HG03378 (cell line): ENCODE data around the gene FAM222A.

Experiments used
- ATAC-seq: cut with Tn5 transposase; IDR thresholded peaks from one replicate; pipeline ENCODE4 v1.9.1; 2021; ENCODE audit warnings: mild to moderate bottlenecking, moderate library complexity; ENCODE audit not compliant: unreplicated experiment

The FAM222A gene

DNA sequence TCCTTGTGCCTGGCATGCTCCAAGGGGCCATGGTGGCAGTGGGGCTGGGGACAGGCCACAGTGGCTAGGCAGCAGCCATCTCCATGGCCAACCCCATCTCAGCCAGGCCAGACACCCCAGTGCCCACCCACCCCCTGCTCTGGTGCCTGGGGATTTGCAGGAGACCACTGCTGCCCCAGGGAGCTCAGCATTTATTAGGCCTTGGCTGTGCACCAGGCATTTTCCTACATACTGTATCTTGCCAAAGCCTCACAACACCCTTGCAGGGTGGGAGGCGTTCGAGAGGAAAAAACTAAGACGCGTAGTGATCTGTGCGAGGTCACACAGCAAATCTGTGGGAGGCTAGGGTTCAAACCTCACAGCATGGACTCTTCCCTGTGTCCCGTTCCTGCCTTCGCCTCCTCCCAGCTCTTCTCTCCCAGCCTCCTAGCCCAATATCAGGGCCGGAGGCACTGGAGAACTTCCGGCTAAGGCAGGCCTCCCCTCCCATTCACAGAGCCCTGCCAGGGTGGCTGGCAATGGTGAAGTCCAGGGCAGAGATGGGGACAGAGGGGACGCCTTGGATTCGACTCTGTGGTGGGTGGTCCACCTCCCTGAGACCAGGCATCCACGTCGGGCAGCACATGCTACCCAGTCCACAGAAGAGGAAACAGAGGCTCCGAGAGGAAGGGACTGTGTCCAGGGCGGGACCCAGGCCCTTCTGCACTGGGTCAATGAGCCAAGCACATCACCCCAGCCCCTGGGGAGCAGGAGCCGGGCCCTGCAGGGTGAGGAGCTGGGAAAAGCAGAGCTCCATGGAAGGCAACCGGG is 57.4 kb downstream of the FAM222A start:
- ATAC-seq = no peak

DNA sequence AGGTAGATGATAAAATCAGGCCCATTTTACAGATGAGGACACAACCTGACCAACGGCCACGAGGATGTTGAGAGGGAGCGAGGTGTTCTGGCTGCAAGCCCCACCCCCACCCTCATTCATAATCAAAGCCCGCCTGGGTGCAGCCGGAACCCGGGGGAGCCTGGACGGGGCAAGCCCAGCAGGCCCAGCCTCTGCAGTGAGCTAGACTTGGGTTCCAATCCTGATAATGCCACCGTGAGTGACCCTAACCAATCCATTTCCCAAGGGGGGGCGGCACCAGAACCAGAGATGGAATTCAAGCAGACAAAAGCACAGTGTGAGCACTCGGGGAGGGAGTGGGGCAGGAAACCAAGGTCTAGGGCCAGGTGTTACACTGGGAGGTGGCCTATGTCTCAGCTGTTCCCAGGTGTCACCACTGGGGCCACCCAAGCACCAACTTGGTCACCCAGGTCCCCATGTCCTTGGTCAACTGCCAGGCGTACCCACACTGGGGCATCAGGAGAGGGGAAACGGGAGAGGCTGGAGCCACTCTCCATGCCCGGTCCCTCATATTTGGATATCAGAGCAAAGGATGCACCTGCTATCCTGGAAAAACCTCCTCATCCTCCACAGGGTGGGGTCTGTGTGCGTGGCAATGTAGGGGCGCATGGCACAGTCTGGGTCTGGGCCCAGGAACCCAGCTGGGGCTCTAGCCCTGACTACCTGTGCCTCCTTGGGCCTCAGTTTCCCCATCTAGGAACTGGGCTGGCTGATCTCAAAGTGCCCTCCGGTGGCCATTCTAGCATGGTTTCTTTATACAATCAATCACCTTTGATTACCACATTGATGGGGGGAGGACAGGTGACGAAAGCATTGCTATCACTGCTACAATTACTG is 58.4 kb downstream of the FAM222A start:
- ATAC-seq = no peak

DNA sequence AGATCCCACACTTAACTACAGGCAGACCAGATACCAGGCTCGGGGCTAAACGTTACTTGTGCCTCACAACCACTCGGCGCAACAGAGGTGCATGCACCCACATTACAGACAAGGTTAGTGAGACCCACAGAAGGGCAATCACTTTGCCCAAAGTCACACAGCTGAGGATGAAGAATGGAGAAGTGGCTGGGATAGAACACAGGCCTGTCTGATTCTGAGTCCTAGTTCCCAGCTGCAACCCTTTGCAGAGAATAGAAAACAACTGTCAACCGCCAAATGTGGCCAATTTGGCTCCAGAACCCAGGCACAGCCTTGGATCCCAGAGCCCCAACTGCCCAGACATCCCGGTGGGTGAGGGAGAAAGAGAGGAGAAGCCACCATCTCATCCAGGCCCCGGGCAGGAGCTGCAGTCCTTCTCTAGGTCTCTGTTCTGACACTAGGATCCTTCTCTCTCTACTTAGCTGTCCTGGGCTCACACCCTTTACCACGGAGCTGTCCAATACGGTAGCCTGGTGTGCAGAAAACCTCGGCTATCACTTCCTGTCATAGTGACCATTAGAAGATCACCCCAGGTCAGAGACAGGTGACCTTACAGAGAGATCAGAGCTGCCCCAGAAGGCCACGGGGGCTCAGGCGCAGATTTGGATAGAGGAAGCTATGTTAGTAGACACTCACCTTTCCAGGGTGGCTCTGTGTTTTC is 59.1 kb downstream of the FAM222A start:
- no peak for ATAC-seq

DNA sequence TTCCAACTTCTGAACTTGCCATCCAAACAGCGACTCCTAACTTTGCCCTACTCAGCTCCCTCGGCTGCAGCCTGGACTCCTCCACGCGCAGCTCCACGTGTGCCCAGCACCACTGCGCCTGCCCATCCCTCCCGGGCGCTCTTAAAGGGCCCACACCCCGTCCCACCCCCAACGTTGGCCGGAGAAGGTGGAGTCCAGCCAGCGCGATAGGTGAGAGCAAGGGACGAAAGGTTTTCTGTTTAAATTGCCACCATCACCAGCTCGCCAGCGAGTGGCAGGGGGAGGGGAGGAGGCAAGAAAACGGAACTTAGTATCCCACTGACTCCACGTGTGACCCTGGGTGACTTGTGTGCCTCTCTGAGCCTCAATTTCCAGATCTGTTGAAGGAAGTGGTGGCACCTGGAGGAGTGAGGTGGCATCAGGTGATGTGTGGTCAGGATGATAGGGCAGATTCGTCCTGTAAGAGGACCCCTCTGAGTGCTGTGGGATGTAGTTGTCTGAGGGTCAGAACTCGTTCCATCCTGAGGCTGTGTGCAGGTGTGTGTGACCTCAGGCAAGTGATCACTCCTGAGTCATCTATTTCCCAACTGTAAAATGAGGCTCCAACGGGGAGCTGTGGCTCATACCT is 59.9 kb downstream of the FAM222A start:
- no peak for ATAC-seq

DNA sequence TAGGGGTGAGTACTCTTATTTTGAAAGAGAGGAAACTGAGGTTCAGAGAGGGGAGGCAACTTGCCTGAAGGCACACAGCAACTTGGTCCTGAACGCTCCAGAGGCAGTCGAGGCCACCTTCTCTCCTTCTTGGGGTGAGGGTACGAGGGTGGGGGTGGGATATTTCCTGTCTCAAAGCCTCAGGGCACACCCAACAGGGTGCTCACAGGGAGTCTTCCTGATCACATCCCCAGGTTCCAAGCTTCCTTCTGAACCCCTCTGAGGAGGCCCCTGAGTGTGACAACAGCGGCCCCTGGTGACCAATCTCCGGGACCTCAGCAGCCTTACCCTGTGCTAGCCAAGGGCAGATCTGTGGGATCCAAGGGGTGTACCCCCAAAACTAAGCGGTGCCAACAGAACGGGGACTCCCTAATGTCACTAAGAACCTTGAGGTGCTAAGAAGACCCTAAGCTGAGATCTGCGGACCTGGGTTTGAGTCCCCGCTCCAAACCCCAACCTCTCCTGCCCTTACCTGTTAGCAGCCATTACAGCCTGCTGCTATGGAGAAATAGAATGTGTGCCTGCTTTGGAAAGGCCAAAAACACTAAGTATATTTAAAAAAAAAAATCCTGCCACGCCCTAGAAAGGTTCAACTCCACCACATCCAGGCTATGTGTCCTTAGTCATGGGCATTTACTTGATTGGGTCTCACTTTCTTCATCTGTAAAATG is 61.7 kb downstream of the FAM222A start:
- no peak for ATAC-seq

DNA sequence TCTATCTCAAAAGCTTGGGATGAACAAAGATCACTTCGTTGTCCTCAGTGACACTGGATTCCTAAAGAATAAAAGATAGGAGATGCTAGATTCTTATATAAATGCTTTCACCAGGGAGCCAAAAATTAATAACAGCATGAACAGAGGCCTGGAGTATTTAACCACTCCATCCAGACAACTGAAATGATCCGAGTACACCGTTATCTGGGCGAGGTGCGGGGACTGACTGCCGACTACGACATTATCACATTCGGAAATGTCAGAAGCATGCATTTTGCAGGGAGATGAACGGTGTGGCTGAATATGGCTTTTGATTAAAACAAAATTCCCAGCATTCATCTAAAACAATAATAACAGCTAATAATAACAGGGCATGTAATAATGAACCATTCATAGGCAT is 63.0 kb downstream of the FAM222A start:
- no peak for ATAC-seq

DNA sequence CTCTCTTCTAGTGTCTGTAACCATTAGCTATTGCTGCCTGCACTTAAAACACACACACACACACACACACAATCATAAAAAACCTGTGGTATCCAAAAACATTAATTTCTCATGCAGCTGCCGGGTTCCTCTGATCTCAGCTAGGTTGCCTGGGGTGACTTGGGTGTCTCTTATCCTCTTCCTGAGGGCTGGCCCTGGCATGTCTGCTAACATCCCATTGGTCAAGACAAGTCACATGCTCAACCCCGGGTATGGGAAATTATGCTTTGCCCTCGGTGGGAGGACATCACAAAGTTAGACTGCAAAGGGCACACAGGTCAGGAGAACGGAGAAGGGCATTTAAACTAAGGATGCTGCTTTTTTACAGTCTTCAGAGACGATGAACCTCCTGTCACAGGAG is 63.9 kb downstream of the FAM222A start:
- no peak for ATAC-seq

DNA sequence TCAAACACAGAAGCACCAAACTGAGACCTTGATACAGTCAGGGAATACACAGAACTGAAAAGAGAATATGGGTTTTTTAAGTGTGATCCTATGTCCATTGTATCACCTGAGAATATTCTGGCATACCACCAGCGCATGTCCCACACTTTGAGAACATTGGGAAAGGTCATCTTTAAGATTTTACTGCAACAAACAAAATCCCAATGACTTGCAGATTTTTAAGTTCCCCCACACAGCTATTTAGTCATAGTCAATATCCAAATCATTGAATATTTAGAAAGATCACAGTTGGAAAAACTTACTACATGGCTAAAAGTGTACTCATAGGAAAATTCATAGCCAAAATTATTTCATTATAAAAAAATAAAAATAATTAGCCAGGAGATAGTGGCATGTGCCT is 65.1 kb downstream of the FAM222A start:
- ATAC-seq = no peak

DNA sequence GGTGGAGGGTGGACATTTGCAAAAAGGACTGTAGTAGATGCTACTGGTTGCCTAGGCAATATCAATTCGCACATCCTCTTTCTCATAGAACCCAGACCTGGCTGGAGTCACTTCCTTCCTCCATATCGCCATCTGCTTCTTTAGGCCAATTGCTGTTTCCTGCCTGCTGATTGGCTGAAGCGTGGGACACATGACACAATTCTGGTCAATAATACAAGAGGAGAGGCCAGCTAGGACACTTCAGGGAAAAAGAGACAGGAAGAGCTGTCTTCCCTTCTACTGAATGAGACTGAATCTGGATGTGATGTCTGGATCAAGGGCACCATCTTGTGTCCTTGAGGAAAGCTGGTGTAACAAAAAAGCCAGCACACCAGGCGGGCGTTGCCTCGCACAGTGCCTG is 65.8 kb downstream of the FAM222A start:
- ATAC-seq = no peak

DNA sequence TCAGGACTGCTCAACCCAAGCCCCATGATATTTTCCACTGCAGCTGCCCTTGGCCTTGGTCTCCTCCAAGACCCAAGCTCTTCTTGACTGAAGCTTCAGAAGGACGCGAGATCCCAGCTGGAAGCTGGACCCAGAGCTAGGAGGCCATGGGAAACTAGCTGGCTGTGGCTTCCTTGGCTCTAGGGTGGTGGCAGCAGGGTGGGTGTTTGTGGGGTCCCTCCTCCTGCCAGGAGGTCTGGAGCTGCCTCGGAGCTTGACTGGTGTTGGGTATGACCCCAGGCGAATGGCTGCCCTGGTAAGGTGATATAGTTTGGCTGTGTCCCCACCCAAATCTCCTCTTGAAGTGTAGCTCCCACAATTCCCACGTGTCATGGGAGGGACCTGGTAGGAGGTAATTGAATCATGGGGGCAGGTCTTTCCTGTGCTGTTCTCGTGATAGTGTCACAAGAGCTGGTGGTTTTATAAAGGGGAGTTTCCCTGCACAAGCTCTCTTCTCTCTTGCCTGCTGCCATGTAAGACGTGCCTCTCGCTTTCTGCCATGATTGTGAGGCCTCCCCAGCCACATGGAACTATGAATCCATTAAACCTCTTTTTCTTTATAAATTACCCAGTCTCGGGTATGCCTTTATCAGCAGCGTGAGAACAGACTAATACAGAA is 68.2 kb downstream of the FAM222A start:
- no peak for ATAC-seq

DNA sequence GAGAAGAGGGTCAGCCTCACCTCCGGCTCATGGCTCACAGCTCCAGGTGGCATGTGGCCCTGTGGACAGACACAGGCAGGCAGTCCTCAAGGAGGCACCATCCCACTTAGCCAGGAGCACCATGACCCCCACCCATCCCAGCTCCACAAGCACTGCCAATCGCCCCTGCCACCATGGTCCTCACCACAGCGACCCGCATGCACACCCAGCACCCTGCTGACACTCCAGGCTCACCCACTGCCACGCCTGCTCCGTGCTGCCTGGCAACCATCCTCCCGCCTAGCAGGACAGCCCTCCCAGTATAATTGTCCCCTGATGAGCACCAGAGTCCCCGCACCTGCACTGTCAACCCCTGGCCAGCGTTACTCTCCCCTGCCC is 68.7 kb downstream of the FAM222A start:
- no peak for ATAC-seq

DNA sequence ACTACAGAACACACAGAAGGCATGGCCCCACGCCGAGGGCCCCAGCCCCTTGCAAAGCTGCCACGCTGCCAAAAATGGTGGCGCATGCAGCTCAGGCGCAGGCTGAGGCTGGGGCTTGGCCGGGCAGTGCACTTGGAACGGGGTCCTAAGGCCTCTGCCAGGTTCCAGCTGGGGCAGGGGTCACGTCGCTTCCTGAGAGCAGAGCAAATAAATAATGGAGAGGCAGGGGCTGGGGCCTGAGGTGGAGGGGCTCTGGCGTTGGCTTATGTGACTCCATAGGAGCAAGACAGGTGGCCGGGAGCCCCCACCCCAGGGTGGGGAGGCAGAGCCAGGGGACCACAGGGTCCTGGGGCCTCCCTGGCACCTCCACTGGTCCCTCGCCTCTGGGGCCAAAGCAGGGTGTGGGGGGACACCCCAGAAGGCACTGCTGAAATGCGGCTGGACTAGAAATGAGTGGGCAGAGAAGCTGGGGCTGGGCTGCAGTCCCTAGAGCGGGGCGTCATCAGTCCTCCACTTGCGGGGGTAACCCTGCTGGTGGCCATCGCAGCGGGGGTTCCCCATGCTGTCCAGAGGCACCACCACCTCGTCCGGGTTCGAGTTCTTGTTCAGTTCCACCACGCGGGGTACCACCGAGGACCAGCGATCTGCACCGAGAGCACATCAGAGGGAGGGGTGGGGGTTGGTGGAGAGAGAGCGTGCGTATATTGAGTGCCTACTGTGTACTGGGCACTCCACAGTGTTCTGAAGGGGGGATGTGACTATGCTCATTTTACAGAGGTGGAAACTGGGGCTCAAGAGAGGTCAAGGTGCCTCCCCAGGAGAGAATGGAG is 69.7 kb downstream of the FAM222A start:
- no peak for ATAC-seq

DNA sequence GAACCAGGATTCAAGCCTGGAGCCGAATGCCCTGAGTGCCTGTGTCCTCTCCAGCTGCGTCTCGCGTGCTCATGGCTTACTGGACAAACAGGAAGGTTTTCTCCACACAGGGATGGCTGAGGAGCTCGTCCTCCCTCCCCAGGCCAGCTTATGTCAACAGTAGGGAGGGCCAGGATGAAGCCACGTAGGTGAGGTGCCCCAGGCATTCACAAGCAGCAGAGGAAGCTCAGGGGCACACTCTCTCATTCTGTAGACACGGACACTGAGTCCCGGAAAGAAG is 70.3 kb downstream of the FAM222A start:
- ATAC-seq = no peak

DNA sequence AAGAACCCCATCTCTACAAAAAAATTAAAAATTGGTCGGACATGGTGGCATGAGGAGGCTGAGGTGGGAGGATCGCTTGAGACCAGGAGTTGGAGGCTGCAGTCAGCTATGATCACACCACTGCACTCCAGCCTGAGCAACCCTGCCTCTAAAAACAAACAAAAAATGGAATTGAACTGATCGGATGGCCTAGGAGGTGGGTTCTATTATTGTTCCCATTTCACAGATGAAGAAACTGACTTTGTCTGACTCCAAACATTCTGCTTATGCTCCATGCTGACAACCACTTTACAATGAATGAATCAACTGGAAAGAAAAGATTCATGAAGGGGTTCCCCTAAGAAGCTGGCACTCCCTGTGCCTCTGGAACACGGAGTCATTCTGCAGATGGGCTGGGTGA is 72.2 kb downstream of the FAM222A start:
- no peak for ATAC-seq

DNA sequence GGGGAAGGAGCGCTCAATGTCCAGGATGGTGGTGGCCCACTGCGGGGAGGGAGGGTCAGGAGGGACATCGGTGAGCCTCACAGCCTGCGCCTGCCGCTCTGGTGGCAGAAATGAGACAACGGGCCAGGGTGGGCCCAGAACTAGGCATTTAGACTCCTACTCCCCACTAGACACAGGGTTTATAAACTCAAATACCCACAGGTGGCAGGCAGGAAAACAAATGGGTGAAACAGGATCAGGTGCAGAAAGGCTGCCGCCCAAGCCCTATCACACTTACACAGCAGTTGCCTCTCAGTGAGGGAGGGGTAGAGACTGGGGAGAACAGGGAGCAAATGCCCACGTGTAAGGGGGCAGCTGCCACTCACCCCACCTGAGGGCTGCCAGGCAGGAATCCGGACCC is 73.2 kb downstream of the FAM222A start:
- no peak for ATAC-seq

DNA sequence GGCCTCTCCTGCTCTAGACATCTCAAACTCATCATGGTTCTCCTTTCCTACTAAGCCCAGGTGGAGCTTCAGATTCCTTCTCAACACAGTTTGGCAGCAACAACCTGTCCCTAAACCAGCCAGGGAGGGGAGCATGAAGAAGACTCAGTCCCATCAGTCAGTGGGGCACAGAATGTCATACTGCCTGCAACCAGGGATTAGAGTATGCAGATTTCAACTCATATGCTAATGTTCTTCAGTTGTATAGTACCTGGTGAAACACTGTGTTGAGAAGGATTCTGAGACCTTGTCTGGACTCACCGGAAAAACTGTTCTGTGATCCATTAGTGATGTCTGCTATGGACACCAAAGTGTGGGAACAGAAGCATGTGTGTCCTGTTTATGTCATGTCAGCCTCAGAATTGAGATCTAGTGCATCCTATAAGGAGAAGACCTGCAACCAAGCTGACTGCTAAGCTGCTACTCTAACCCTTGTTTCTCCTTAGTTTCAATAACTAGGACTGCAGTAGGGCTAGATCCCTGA is 76.0 kb downstream of the FAM222A start:
- no peak for ATAC-seq

DNA sequence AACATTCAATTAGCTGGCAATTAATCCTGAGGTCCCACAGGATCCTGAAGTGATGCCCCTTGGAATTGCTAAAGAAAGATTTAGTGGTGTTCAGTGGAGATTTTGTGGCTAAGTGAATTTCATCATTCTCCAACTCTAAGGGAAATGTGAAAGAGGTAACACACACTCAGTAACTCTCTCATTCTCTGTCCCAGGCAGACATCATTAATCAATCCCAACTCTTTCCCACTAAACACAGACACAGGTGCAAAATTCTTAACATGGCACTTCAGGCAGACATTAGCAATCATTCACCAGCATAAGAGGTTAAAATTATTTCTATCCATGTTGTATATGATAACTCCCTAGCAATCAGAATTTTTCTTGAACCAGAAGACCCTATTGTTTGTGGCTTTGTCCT is 79.4 kb downstream of the FAM222A start:
- ATAC-seq = no peak

DNA sequence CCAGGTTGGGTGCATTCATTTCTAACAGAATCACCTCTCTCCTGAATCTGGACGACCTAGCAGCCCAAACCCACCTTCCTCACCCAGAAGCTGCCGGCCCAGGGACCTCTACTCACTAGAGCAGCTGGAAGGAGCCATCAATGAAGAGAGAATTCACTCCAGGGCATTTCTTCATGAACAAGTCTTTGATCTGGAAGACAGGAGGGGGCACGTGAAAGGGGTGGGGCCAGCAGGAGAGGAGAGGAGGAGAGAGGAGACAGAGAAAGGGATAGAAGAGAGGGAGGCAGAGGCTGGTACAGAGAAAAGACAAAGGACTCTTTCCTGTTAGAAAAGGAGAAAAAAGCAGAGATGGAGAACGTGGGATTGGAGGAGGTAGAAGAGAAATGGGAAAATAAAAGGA is 79.8 kb downstream of the FAM222A start:
- no peak for ATAC-seq

DNA sequence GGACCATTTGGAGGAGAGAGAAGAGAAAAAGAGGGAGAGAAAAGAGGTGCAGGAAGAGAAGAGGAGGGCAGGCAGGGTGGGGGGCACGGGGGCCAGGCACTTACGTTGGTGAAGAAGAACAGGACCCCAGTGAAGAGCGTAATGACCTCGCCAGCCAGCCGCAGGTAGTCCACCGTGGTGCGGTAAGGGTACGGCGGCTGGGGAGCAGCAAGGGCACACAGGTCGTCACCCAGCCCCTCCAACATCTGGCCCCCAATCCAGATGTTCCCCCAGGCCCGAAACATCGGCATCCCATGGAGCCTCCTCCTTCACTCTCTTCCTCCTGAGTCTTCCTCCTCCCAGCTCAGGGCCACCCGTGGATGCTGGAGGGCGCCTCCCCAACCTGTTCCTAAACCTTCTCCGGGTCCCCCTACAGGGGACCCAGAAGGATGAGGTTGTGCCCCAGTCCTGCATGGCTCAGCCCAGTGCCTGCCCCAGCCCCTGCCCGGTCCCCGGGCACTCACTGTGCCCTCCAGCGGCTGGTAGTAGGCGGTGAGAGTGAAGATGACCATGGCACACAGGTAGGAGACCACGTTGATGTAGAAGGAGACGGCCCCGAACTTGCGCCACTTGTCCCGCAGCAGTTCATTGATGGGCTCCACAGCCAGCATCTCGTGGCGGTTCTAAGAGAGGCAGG is 80.3 kb downstream of the FAM222A start:
- no peak for ATAC-seq
